Sigmoid colon (tissue), 4 donors: ENCODE measurements around the gene AUTS2.

Source experiments
- CTCF ChIP-seq, 4 experiments: fragments of 450-650 bp in 3 of 4; fragments of 200-600 bp in 1 of 4; IDR thresholded peaks; one replicate each; pipeline ENCODE4 v1.5.1; 2016 to 2019; ENCODE audit warnings: antibody characterized with exemption in 4 of 4, mild to moderate bottlenecking in 3 of 4, moderate library complexity in 2 of 4
- POLR2A ChIP-seq, 2 donors: fragments of 450-650 bp; IDR thresholded peaks; one replicate each; pipeline ENCODE4 v1.6.1; 2016; ENCODE audit warnings: antibody characterized with exemption in 2 of 2, mild to moderate bottlenecking in 2 of 2, moderate library complexity in 2 of 2
- POLR2AphosphoS5 ChIP-seq, 4 donors: sonication (generic); formaldehyde crosslinking; IDR thresholded peaks; one replicate each; pipeline ENCODE4 v1.6.1; 2017; ENCODE audit warnings: antibody characterized with exemption in 4 of 4

GRCh38 chr7:69610374-69611084 is 12.3 kb downstream of the AUTS2 start:
- TF ChIP-seq CTCF (IDR thresholded peaks at IDR 0.05) (no peak), POLR2A (IDR thresholded peaks at IDR 0.05) (no peak), POLR2AphosphoS5 (IDR thresholded peaks at IDR 0.05) (no peak)
